HepG2 (cell line): ENCODE measurements around the gene HPS4. TPM values are rescaled to one million over a fixed set of nuclear protein-coding genes. Genes with fewer than 3 reads are reported as not detected.

Experiments used
- EEA1 ChIP-seq: sonication (generic); formaldehyde crosslinking; IDR thresholded peaks from 2 replicates; pipeline ENCODE4 v1.5.1; 2020; ENCODE audit warnings: mild to moderate bottlenecking, missing genetic modification reagents, borderline replicate concordance
- GMEB2 ChIP-seq: IDR thresholded peaks from 2 replicates; pipeline ENCODE4 v1.6.1; 2016; ENCODE audit warnings: missing biosample characterization, missing genetic modification reagents, low read depth
- IRF1 ChIP-seq: sonication (generic); formaldehyde crosslinking; IDR thresholded peaks from 2 replicates; pipeline ENCODE4 v1.4.0; 2020; ENCODE audit warnings: low read depth, mild to moderate bottlenecking, missing genetic modification reagents
- MAX ChIP-seq: IDR thresholded peaks from 2 replicates; pipeline ENCODE4 v1.6.1; 2012; ENCODE audit warnings: inconsistent platforms
- MTA1 ChIP-seq: sonication (generic); formaldehyde crosslinking; IDR thresholded peaks from 2 replicates; pipeline ENCODE4 v1.4.0; 2020; ENCODE audit warnings: missing genetic modification reagents, mild to moderate bottlenecking, borderline replicate concordance
- TEAD3 ChIP-seq: optimal IDR thresholded peaks from 2 replicates; pipeline ENCODE3; 2016; ENCODE audit warnings: borderline replicate concordance
- WIZ ChIP-seq: sonication (generic); formaldehyde crosslinking; IDR thresholded peaks from 2 replicates; pipeline ENCODE4 v1.5.1; 2020; ENCODE audit warnings: mild to moderate bottlenecking, missing genetic modification reagents
- ZC3H4 ChIP-seq: sonication (generic); formaldehyde crosslinking; IDR thresholded peaks from 2 replicates; pipeline ENCODE4 v1.4.0; 2020; ENCODE audit warnings: missing genetic modification reagents, borderline replicate concordance
- ZNF407 ChIP-seq: sonication (generic); formaldehyde crosslinking; IDR thresholded peaks from one replicate; pipeline ENCODE4 v1.5.1; 2020; ENCODE audit warnings: mild to moderate bottlenecking, missing genetic modification reagents; ENCODE audit errors: not compliant biosample characterization
- ZNF709 ChIP-seq: sonication (generic); formaldehyde crosslinking; IDR thresholded peaks from 2 replicates; pipeline ENCODE4 v1.5.0; 2020; ENCODE audit warnings: mild to moderate bottlenecking, missing genetic modification reagents
- ZNF841 ChIP-seq: sonication (generic); formaldehyde crosslinking; IDR thresholded peaks from 2 replicates; pipeline ENCODE4 v1.8.1; 2023; ENCODE audit warnings: missing genetic modification reagents, borderline replicate concordance
- ZSCAN5A ChIP-seq: sonication (generic); formaldehyde crosslinking; IDR thresholded peaks from 2 replicates; pipeline ENCODE4 v1.8.0; 2022; ENCODE audit warnings: mild to moderate bottlenecking, missing genetic modification reagents, borderline replicate concordance
- polyA plus RNA-seq, 8 experiments: library from polyadenylated mRNA; depleted of rRNA in 3 of 8; stranded (reverse) in 7 of 8; unstranded in 1 of 8; fragments of >200 nt; fragmentation: Illumina TruSeq in 4 of 8; extraction: Trizol in 4 of 8; gene quantifications; 2 replicates each; pipeline versions ENCODE4 v1.2.1 to v1.2.3, GENCODE V29; 2011 to 2016; ENCODE audit warnings: low read depth in 4 of 8, missing spikeins in 1 of 8, mixed read lengths in 1 of 8; ENCODE audit not compliant: insufficient read depth in 1 of 8
- total RNA-seq, 5 experiments: library from RNA; depleted of rRNA; stranded (reverse); fragments of >200 nt; fragmentation: Illumina TruSeq; extraction: Trizol; gene quantifications; 2 replicates each; pipeline ENCODE4 v1.2.3, GENCODE V29; 2016; ENCODE audit warnings: low read depth in 1 of 5

The HPS4 gene
- total and polyA plus RNA-seq, 2 of the 13 experiments (the other 11 are each of a cell fraction or from before 2014, with no cell fraction given): 27.4 to 34.0 TPM

GRCh38 chr22:26483439-26484359 lies at the start of gene HPS4, which contains the start of gene SRRD (continued):
- TF ChIP-seq MAX (peak; percentile 89), IRF1 (no peak), GMEB2 (CRISPR knock-in tag) (peak; percentile 81), ZNF841 (CRISPR knock-in tag) (no peak), MTA1 (CRISPR knock-in tag) (peak; percentile 51; the same call in 1 of the 2 replicates), ZNF407 (CRISPR knock-in tag) (peak; percentile 66), ZNF709 (CRISPR knock-in tag) (0 out of 2 replicates have a peak, but pooled peaks have one; percentile 49), EEA1 (CRISPR knock-in tag) (0 out of 2 replicates have a peak, but pooled peaks have one; percentile 59), ZSCAN5A (no peak), ZC3H4 (CRISPR knock-in tag) (0 out of 2 replicates have a peak, but pooled peaks have one; percentile 48), TEAD3 (CRISPR knock-in tag) (peak; percentile 81), WIZ (no peak)
